ENCODE measurements around the gene EVPL.

DNA sequence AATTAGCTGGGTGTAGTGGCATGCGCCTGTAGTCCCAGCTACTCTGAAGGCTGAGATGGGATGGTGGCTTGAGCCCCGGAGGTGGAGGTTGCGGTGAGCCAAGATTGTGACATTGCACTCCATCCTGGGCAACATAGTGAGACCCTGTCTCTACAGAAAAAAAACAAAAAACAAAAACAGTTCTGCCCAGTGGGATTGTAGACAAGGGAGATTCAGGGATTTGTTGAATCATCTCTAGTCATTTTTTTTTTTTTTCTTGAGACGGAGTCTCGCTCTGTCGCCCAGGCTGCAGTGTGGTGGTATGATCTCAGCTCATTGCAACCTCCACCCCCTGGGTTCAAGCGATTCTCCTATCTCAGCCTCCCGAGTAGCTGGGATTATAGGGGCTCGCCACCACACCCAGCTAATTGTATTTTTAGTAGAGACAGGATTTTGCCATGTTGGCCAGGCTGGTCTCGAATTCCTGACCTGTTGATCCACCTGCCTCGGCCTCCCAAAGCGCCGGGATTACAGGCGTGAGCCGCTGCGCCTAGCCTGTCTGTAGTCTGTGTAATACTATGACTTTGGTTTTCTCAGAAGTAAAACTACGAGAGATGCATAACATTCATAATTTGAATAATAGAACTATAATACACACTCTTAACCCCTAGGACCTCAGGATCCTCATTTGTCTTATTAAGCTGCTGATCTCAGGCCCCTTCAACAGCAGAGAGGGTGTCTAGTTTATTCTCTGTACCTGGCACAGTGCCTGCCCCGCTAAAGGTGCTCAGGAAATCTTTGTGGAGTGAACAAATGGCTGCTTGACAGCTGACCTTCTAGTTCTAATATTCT, 46.7 kb downstream of the EVPL start:
- TF ChIP-seq, protein P1, sequence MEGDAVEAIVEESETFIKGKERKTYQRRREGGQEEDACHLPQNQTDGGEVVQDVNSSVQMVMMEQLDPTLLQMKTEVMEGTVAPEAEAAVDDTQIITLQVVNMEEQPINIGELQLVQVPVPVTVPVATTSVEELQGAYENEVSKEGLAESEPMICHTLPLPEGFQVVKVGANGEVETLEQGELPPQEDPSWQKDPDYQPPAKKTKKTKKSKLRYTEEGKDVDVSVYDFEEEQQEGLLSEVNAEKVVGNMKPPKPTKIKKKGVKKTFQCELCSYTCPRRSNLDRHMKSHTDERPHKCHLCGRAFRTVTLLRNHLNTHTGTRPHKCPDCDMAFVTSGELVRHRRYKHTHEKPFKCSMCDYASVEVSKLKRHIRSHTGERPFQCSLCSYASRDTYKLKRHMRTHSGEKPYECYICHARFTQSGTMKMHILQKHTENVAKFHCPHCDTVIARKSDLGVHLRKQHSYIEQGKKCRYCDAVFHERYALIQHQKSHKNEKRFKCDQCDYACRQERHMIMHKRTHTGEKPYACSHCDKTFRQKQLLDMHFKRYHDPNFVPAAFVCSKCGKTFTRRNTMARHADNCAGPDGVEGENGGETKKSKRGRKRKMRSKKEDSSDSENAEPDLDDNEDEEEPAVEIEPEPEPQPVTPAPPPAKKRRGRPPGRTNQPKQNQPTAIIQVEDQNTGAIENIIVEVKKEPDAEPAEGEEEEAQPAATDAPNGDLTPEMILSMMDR (IDR thresholded peaks at IDR 0.05), result no peak
- no peak for TF ChIP-seq POLR2AphosphoS5 (IDR thresholded peaks at IDR 0.05)

All from sigmoid colon (tissue), 4 donors.